SW480 (cell line): ENCODE measurements around the gene GPR160.
"Not testable (repeated sequence)": the region's sequence is repeated elsewhere in the genome, so short reads cannot be mapped to it uniquely, and the experiment has no call there.

Source experiments
- DNase-seq: peaks from one replicate; pipeline ENCODE4 v3.0.0-alpha.2; 2016; ENCODE audit warnings: low spot score

The GPR160 gene, protein sequence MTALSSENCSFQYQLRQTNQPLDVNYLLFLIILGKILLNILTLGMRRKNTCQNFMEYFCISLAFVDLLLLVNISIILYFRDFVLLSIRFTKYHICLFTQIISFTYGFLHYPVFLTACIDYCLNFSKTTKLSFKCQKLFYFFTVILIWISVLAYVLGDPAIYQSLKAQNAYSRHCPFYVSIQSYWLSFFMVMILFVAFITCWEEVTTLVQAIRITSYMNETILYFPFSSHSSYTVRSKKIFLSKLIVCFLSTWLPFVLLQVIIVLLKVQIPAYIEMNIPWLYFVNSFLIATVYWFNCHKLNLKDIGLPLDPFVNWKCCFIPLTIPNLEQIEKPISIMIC

DNA sequence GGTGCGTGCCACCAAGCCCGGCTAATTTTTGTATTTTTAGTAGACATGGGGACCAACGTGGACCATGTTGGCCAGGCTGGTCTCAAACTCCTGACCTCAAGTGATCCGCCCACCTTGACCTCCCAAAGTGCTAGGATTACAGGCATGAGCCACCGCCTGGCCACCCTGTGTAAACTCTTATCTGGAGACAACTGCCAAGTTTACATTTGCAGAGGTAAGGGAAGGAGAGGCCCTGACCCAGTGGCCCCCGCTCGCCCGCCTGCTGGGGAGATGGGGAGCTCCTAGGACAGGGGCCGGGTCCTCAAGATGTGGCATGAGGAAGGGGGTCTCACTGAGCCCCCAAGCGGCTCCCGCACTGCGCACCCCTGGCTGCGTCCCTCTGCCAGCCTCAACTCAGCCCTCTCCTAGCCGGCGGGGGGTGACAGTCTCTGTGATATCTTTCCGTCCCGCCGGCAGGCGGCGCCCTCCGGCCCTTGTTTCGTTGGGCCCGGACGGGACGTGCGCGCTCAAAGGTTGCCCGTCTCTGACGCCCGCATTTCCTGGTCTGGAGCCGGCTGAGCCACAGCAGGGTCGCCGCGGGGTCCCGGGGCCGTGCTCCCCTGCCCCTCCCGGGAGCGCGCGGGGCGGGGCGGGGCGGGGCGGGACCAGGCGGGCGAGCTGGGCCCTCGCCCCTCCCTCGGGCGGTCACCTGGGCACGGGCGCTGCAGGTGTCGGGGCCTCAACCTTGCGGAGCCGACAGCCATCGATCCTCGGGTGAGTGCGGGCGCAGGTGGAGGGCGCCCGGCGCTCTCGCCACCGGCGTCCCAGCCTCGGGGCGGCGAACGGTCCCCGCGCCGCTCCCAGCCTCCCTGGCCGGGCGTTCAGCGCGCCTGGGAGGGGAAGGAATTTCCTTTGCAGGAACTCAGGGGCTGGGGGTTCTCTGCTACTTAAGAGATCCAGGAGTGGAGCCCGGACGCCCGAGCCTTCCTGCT, at the start of gene GPR160:
Gene GPR160, plus strand, starts transcription at position 533 of the 971 bp plus-strand sequence. CDS start 45,978 bp downstream, outside the sequence.
- peak; percentile 79 for DNase-seq

DNA sequence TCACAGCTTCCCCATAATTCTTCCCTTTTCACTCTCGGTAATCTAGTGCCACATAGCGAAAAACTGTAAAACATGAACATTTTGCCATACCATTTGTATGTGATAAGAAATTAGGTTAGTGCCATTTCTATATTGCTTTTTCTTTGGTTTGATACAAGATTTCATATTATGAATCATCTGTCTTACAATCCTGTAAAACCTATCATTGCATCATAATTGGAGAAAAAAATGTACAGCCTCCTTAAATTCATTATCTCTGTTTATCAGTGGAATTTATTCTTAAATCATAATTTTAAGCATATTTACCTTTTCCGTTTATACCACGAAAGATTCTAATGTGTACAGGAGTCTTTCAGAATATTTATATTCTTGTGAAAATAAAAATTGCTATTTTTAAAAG, 47.4 kb upstream of the GPR160 start:
- no peak for DNase-seq

DNA sequence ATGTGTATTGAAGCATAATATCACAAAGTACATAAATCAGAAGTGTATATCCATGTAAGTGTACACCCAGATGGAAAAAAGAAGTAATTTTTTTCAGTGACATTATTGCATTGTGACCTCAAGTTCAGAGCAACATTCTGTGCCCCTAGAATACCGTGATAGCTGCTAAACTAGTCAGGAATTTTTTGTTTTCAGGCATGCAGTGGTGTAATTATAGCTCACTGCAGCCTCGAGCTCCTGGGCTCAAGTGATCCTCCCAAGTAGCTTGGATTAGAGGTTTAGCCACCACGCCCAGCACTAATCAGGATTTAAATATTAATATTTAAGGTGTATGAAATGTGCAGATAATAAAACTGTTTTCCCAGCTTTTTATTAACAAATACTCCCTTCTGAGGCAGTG, 45.6 kb upstream of the GPR160 start:
- DNase-seq = no peak

GRCh38 chr3:169992781-169993180, 45.0 kb upstream of the GPR160 start:
- no peak for DNase-seq

DNA sequence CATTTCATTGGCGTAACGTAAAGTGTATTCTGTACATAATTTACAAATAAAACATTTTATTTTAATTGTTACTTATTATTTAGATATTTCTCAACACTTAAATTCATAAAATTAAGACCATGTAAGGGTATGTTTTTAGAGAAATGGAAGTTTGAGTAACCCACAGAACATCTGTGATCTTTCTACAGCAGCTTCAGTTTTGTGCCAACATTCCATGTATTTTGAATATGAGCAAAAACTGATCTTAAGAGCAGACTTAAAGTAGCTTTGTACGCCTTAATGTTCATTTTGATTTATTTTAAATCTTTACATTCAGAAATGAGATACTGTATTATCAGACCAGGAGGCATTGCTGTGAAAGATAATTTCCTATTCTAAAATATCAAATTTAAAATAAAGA, 44.0 kb upstream of the GPR160 start:
- DNase-seq = no peak

- no peak for DNase-seq
Measured at GRCh38 chr3:169996063-169996462, 41.7 kb upstream of the GPR160 start.

DNA sequence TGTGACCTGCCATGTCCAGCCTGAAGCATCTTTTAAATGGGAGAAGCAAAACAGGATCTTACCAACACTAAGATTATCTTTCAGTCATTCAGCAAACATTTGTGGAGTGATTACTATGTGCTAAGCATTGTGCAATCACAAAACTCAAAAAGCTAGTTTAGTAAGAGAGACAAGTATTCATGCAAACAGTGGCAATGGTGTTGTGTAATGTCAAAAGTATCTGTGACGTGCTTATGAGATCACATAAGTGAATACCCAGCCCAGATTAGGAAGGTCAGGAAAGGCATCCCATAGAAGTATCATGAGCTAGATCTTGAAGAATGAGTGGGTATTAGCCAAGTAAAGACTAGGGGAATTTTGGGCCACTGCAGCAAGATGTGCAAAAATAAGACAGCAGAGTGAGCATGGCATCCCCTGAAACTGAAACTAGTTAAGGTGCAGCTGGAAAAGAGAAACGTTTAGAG, 39.1 kb upstream of the GPR160 start:
- DNase-seq = no peak

- DNase-seq = no peak
Measured at GRCh38 chr3:169999433-169999832, 38.4 kb upstream of the GPR160 start.

DNA sequence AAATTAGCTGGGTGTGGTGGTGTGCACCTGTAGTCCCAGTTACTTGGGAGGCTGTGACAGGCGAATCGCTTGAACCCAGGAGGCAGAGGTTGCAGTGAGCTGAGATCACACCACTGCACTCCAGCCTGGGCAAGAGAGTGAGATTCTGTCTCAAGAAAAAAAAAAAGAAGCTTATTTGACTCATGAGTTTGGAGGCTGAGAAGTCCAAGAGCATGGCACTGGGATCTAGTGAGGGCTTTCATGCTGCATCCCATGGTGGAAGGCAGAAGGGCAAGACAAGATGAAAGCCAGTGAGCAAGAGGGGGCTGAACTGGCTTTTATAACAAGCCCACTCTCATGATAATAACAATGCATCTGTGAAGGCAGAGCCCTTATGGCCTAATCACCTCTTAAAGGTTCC, 37.7 kb upstream of the GPR160 start:
- no peak for DNase-seq

DNA sequence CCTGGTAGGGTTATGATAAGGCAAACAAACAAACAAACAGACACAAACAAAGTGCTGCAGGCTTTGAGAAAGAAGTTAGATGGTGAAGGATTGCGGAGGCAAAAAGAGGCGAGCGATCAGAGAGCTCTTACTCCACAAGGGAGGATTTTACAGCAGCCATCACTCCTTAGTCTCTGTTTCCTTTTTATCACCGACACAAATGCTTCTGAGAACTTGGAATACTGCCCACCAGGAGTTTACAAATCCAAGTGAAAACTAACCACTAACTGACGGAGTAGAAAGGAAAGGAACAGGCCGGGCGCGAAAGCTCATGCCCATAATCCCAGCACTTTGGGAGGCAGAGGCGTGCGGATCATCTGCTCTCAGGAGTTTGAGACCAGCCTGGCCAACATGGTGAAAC, 35.6 kb upstream of the GPR160 start:
- no peak for DNase-seq

GRCh38 chr3:170002879-170003278, 34.9 kb upstream of the GPR160 start:
- no peak for DNase-seq

DNA sequence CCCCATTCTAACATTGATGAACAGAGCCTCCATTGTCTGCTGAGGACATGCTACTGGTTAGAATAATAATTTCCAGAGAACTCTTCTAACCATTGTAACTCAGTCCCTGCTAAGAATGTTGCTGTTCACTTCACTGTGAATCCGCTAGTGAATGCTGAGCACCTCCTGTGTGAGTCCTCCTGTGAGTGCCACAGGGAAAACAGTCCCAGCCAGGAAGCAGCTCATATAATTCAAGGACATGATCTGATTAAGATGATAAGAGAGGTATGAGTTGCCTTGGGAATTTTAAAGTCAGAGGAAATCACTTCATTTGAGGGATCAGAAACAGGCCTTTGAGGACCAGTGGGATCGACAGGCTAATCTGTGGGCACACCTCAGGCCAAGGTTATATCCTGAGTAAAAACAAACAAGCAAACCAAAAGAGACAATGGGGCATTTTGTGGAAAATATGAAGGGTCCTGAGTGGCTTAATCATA, 33.9 kb upstream of the GPR160 start:
- no peak for DNase-seq

DNA sequence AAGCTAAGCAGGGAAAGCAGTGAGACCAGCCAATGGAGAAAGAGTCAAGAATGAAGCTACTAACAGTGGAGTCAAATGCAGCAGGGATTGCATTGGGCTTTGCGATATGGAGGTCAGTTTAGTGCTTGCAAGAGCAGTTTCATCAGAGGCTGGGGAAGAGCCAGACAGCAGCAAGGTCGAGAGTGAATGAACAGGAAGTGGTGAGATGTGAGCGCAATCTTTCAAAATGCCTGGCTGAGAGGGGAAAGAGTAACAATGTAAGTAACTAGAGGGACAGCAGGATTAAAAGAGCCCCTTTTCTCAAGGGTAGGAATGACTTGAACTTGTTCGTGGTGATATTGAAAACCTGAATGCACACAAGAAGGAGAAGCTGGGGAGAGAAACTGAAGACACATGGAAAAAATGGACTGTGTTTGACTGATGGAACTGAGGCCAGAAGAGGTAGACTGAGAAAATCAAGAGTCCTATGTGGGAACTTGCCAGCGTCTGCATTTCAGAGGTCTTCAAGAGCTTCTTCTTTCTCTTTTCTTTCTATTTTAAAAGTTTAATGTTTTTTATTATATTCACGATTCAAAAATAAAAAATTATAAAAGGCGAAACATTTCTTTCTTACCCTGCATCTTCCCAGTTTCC, 30.6 kb upstream of the GPR160 start:
- DNase-seq = peak; percentile 8

- DNase-seq = no peak
Measured at GRCh38 chr3:170010498-170010897, 27.3 kb upstream of the GPR160 start.

- no peak for DNase-seq
Measured at GRCh38 chr3:170012683-170013400, 25.0 kb upstream of the GPR160 start.

- DNase-seq = no peak
Measured at GRCh38 chr3:170016057-170016456, 21.7 kb upstream of the GPR160 start.

DNA sequence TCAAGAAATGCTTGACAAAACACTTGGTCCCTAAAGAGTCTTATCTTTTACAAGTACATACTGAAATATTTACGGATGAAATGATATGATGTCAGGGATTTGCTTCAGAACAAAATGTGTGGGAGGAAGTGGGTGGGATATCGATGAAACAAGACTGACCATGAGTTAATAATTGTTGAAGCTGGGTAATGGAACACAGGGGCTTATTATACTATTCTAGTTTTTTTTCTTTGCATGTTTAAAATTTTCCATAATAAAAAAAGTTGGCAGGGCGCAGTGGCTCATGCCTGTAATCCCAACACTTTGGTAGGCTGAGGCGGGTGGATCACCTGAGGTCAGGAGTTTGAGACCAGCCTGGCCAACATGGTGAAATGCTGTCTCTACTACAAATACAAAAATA, 18.5 kb upstream of the GPR160 start:
- DNase-seq = not testable (repeated sequence)

GRCh38 chr3:170021083-170021482, 16.7 kb upstream of the GPR160 start:
- no peak for DNase-seq

DNA sequence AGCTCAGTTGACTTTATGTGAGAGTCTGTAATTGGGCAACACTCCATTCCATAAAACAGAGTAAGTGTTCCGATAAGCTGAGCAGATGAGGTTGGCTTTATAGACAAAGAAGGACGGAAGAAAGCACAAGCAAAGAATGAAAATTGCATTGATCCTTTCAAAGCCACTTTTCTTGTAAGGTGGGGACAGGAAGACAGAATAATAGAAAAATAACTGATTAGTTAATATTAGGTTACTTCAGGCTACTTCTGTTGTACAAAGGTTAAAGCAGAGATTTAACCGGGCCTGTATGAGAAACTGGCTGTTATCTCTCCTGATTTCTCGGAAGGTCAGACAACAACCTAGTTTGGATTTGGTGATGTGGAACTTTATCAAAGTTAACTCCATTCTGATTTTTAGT, 15.5 kb upstream of the GPR160 start:
- DNase-seq = no peak

- no peak for DNase-seq
Measured at GRCh38 chr3:170023165-170023564, 14.6 kb upstream of the GPR160 start.

DNA sequence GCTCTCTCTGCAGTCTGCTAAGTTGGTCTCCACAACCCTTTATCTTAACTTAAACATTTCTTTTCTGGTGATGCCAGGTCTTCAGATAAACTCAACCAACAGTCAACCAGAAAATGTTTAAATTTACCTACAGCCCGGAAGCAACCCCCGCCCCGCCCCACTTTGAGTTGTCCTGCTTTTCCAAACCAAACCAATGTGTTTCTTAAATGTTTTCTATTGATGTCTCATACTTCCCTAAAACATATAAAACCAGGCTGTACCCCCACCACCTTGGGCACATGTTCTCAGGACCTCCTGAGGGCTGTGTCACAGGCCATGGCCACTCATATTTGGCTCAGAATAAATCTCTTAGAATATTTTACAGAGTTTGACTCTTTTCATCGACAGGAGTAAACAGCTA, 13.2 kb upstream of the GPR160 start:
- DNase-seq = no peak
